ENCODE results near the gene COL7A1.

Gene COL7A1

DNA sequence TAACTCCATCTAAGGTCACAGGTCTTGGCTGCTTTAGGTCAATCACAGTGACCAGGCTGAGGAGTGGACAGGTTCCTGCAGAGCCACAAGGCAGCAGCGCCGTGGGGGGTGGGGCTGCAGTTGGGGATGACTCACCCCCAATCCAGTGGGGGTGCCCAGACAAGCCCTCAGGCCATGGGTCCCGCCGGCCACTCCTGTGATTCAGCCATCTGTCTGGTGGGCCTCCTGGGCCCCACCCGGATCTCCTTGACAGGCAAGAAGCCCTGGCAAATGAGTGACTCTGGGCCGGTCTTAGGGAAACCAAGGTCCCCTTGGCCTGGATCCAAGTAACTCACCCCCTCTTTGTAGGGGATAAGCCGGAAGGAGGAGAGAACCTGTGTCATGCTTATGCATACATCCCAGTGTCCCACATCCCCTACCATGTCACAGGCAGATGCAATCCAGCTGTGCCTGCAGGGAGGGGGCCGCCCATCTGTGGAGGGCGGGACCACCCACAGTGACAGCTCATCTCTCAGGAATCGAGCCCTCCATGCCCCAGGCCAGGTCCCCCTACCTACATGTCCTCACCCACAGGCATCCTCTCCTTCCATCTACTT, 495 bp upstream of the COL7A1 start:
- in situ Hi-C loops (cut with HindIII; ENCODE audit: low pct_ligation_motif_present, low pct_unique_long_range_greater_than_20kb, low sequenced_read_pairs): no loop called here
- DNase-seq: peak; percentile 70

DNA sequence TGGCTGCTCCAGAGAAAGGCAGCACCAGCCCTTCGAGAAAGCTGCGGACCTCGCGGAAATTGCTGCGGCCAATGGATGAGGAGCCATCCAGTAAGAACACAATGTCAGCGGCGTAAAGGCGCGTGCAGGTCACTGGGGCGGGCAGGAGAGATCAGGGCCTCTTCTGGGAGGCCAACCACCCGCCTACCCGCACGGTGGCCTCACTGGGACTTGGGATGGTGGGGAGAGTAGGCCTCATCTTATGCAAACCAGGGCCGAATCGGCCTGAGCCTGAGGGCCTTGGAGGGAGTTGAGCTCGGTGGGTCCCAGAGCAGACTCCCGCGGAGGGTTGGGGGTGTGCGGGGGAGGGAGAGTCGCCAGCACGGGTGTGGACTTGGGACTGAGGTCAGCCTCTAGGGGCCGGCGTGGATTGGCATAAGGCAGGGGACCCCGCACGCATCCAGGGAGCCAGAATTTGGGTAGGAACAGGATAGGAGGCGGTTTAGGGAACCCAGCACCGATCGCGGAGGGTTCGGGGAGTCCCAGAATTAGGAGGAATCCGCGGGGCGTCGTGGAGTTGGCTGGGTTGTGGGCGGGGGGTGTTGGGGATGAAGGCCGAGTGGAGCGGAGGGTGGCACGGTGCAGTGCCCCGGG, 596 bp downstream of the COL7A1 start:
- no peak for DNase-seq
- in situ Hi-C loops (cut with HindIII; ENCODE audit: low pct_ligation_motif_present, low pct_unique_long_range_greater_than_20kb, low sequenced_read_pairs): no loop called here

DNA sequence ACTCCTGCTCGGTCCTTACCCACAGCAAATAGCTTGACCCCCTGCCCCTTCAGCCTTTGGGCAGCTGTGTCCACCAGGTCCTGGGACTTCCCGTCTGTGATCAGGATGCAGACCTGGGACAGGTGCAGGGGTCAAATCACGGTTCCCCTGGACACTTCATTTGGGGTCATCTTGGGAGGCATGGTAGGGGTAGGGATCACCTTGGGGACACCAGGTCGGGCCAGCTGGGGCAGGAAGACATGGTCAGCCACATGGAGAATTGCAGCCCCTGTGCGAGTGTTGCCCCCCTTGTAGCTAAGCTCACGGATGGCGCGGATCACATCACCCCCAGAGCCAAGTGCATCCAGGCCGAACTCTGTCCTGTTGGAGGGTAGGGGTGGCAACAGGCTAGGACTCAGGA, 1.8 kb downstream of the COL7A1 start:
- DNase-seq: no peak
- in situ Hi-C loops (cut with HindIII; ENCODE audit: low pct_ligation_motif_present, low pct_unique_long_range_greater_than_20kb, low sequenced_read_pairs): no loop called here

DNA sequence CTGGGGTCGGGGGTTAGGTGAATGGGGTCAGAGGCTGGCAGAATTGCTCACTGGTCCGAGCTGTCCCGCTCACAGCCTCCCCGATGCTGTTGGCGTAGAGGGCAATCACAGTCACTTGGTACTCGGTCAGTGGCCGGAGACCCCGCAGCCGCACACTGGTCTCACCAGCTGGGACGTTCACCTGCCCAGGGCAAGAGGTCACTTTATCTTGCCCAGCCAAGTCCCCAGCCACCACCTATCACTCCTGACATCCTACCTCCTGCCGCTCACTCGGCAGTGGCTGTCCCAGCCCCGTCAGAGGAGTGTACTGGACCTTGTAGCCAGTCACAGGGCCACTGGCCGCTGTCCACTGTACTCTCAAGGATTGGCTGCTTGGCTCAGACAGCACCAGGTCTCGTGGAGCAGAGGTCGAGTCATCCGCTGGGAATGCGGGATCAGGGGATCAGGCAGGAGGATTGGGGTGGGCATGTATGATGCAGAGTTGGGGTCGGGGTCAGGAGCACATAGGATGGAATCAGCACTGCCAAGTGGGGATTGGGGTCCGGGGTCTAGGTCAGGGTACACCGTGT, 2.5 kb downstream of the COL7A1 start:
- in situ Hi-C loops (cut with HindIII; ENCODE audit: low pct_ligation_motif_present, low pct_unique_long_range_greater_than_20kb, low sequenced_read_pairs): no loop called here
- DNase-seq: no peak

DNA sequence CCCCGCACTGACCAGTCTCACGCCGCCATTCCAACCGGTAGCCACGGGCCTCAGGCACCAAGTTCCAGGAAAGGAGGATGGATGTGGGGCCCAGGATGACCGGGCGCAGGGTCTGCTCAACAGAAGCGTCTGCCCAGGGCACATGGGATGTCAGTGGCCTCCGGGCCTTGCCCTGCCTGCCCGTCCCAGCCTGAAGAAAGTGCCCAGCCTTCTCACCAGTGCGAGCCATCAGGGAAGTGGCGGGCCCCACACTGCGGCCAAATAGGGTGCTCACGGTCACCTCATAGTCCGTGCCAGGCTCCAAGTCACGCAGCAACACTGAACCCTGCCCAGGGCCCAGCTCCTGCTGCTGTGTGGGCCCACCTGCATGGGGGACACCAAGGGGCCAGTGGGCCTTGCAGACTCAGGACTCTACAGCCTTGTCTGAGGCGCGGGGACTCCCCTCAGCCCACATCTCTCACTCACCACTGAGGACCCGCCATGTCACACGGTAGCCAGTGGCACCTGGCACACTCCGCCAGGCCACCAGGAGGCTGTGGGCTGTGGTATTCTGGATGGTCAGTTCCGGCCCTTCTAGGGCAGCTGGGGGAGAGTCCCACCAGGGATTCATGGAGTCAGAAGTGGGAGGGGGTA, 3.1 kb downstream of the COL7A1 start:
- in situ Hi-C loops (cut with HindIII; ENCODE audit: low pct_ligation_motif_present, low pct_unique_long_range_greater_than_20kb, low sequenced_read_pairs): no loop called here
- DNase-seq: no peak

DNA sequence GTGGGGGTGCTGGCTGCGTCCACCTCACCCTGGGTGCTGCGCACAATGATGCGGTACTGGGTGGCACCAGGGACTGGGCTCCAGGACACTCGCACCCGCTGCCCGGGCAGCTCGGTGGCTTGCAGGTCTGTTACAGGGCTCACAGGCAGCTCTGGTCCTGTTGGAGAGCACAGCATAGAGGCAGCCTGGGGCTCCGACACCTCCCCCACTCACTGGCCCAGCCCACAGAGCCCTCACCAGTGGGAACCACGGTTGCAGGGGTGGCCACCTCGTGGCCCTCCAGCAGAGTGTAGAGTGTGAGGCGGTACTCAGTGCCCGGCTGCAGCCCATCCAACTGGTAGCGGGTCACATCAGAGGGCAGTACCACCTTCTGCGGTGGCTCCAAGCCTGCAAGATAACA, 3.7 kb downstream of the COL7A1 start:
- no peak for DNase-seq
- in situ Hi-C loops (cut with HindIII; ENCODE audit: low pct_ligation_motif_present, low pct_unique_long_range_greater_than_20kb, low sequenced_read_pairs): no loop called here

DNA sequence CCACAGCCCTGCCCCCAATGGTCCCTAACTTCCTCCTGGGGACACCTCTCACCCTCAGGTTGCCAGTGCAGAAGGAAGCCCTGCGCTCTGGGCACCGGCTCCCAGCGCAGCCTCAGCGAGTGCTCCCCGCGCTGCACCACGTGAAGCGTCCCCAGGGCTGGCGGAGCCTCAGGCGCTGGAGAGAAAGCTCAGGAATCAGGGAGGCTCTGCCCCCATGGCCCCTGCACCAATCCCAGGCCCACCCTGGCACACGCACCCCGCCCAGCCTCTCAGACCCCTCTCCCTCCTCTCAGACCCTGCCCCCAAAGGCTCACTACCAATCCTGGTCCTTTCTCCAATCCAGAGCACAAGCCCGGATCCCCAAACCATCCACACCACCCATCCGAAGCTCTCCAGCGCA, 6.9 kb downstream of the COL7A1 start:
- DNase-seq: no peak

DNA sequence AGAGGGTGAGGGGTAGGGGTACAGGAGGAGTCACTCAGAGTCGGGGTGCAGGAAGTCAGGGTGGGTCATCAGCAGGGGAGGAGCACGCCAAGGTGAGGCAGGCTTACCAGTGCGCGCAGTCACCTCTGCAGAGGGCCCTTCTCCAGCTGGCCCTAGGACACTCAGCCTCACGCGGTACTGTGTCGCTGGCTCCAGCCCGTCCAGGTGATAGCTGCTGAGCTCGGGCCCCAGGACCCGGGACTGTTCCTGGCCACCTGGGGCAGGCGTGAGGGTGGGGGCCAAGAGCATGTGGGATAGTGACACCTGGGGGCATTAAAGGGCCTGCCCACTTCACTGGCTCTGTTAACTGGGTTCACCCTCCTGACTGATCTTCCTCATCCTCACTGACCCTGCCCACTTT, 7.4 kb downstream of the COL7A1 start:
- in situ Hi-C loops (cut with HindIII; ENCODE audit: low pct_ligation_motif_present, low pct_unique_long_range_greater_than_20kb, low sequenced_read_pairs): no loop called here

More for the DNA sequence above, 6.9 kb downstream of the COL7A1 start:
- in situ Hi-C loops (cut with HindIII; ENCODE audit: low pct_ligation_motif_present, low pct_unique_long_range_greater_than_20kb, low sequenced_read_pairs): no loop called here

DNA sequence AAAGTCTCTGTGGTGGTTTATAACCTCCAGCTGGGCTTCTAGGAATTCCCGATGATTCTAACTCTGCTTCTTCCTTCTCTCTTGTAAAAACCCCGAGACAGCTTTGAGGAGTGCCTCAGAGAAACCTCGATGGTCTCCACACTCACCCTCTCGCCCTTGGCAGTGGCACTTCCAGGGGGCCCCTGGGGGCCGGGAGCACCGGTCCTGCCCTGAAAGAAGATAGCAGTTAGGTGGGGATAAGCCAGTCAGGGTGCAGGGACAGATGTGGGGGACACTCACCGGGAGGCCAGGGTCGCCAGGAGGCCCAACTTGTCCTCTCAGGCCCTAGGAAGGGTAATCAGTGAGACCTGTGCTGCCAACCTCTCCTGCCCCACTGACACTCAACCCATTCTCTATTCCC, 9.7 kb downstream of the COL7A1 start:
- in situ Hi-C loops (cut with HindIII; ENCODE audit: low pct_ligation_motif_present, low pct_unique_long_range_greater_than_20kb, low sequenced_read_pairs): no loop called here
- DNase-seq: no peak

More for the DNA sequence above, 7.4 kb downstream of the COL7A1 start:
- DNase-seq: no peak

DNA sequence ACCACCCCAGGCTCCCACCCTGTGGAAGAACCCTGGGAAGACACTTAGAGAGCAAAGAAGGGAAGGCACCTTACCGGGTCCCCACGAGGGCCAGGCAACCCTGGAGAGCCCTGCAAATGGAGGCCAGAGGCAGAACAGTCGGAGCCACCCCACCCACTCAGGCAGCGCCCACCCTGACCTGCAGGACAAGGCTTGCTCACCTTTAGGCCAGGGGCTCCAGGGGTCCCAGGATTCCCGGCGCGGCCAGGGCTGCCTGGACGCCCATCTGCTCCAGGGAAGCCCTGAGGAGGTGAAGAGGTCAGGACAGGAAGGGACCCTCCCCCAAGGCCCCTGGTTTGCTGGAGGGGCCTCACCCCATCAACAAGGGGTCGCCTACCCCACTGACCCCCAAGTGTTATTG, 10.3 kb downstream of the COL7A1 start:
- DNase-seq: no peak
- in situ Hi-C loops (cut with HindIII; ENCODE audit: low pct_ligation_motif_present, low pct_unique_long_range_greater_than_20kb, low sequenced_read_pairs): no loop called here

DNA sequence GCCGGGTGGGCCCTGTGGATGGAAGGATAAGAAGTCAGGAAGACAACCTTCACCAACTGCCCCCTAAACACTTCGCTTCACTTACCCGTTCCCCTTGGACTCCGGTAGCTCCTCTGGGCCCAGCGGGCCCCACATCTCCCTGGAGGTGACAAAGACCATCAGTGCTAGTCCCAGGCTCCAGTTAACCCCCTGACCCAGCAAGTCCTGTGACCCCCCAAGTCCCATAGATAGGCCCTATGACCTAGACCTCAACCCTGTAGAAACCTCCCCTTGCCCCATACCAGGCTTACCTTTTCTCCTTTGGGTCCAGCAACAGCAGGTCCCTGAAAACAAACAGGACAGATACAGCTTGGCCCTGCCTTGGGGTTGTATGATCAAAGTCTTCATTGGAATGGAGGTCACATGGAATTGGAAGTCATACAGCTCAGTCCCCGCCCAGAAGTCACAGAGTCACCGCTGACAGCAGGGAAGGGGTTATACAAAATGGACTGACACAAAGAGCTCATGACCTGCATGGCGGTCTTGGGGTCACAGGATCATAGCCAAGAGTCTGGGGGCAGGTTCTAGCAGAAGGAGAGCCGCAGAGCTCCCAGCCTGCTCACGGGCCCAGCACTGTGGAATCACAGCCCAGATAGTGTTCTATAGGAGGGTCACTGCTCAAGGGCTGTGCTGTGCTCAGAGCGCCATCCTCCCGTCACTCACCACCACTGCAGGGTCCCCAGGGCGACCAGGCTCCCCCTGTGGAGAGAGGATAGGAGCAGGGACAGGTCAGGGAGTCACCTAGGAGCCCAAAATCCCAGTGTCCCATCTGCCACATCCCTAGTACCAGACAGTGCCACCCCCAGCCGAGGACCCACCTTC, 13.3 kb downstream of the COL7A1 start:
- DNase-seq: no peak
- in situ Hi-C loops (cut with HindIII; ENCODE audit: low pct_ligation_motif_present, low pct_unique_long_range_greater_than_20kb, low sequenced_read_pairs): no loop called here

DNA sequence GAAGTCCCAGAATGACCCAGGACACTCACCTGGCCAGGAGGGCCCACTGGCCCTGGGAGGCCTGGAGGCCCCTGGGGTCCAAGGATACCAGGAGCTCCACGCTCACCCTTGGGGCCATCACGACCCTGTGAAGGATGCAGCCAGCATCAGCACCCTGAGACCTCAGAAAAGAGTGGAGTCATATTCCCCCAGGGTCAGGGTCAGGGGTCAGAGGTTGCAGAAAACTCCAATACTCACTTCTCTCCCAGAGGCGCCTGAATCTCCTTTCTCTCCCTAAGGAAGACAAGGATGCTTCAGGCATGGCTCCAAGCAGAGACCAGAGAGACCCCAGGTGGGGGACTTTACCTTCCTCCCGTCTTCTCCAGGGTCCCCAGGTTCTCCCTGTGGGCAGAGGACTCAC, 18.5 kb downstream of the COL7A1 start:
- in situ Hi-C loops (cut with HindIII; ENCODE audit: low pct_ligation_motif_present, low pct_unique_long_range_greater_than_20kb, low sequenced_read_pairs): no loop called here

DNA sequence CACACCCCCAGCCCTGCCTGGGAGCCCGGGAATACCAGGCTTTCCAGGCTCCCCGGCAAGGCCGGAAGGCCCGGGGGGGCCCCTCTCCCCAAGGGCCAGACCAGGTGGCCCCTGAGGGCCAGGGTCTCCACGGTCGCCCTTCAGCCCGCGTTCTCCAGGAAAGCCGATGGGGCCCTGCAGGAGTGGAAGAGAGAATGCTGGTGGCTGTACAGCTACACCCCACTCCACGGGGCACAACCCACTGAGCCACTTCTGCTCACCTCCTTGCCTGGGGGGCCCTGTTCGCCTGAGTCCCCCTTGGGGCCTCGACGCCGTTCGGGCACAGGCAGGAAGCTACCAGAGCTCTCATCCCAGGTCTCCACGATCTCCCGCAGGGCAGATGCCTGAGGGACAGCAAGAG, 19.8 kb downstream of the COL7A1 start:
- no peak for DNase-seq
- in situ Hi-C loops (cut with HindIII; ENCODE audit: low pct_ligation_motif_present, low pct_unique_long_range_greater_than_20kb, low sequenced_read_pairs): no loop called here

More for the DNA sequence above, 18.5 kb downstream of the COL7A1 start:
- no peak for DNase-seq

DNA sequence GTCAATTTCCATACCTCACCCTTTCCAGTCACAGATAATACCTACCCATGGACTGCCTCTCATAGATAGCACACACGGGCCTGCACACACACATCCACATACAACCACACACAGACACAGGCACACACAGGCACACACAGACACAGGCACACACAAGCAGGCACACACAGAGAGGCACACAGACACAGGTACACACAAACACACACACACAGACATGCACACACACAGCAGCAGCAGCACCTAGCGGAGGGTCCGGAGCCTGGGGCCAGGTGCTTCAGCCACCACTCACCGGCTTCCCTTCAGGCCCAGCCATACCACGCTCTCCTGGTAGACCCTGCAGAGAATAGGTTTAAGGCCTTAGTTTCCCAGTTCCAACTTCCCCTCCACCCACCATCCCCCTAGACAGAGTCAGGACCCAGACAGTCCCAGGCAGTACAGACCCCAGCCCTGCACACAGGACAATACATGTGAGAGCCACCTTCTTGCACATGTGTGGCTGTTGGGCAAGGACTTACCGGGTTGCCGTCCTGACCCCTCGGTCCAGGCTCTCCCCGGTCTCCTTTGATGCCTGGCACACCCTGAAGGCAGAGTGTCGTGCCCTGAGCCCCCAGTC, 21.1 kb downstream of the COL7A1 start:
- DNase-seq: no peak
- in situ Hi-C loops (cut with HindIII; ENCODE audit: low pct_ligation_motif_present, low pct_unique_long_range_greater_than_20kb, low sequenced_read_pairs): no loop called here

DNA sequence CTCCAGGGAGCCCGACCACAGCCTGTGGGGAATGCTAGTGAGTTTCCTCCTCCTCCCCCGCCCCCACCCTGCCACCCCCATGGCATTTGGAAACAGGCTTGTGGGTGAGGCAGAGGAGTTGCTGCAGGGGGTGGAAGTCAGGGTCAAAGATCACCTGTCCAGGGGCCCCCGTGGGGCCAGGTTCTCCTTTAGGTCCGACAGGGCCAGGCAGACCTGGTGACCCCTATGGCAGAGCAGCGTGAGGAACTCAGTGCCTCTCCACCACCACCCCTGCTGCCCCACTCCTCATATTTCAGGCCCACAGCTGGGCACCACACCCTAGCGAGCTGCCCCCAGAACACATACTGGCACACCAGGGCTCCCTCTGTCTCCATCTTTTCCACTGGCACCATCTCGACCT, 22.6 kb downstream of the COL7A1 start:
- DNase-seq: no peak
- in situ Hi-C loops (cut with HindIII; ENCODE audit: low pct_ligation_motif_present, low pct_unique_long_range_greater_than_20kb, low sequenced_read_pairs): no loop called here

DNA sequence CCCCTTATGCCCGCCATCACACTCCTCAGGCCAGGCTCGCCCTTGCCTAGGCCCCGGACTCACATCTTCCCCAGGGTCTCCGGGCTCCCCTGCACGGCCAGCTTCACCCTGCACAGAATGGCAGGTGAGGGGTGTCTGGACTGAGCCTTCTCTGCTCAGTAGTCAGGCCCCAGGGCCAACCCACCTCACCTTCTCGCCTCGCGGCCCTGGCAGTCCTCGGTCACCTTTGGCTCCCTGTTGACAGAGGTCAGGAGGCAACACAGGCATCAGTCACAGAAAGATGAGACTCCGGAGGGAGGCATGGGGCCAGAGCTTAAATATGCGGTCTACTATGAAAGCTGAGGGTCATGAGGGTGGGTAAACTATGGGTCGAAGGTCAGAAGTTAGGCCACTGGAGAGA, 23.2 kb downstream of the COL7A1 start:
- DNase-seq: no peak
- in situ Hi-C loops (cut with HindIII; ENCODE audit: low pct_ligation_motif_present, low pct_unique_long_range_greater_than_20kb, low sequenced_read_pairs): no loop called here

DNA sequence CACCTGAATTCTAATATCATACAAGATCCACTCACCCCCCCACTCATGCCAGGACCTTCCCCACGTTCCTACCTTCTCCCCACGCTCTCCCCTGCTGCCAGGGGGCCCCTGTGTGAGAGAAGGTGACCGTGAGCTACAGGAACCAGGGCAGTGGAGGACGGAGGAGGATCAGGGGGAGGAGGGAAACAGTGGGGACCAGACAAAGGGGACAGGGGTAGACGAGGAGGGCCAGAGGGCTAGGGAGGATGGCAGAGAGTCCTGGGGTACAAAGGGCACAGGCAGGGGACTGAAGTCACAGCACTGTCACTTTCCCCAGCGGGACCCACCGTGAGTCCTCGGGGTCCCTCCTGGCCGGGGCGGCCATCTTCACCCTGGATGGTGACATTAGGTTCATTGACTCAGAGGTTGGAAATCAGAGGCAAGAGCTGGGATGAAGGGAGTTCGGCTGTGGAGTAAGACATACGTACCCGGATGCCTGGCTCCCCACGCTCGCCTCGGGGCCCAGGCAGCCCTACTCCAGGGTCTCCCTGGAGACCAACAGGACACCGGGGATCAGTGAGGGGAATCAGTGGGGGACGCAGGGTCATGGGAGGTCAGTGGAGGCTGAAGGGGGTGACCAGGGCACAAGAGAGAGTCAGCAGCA, 25.2 kb downstream of the COL7A1 start:
- in situ Hi-C loops (cut with HindIII; ENCODE audit: low pct_ligation_motif_present, low pct_unique_long_range_greater_than_20kb, low sequenced_read_pairs): no loop called here
- DNase-seq: no peak

DNA sequence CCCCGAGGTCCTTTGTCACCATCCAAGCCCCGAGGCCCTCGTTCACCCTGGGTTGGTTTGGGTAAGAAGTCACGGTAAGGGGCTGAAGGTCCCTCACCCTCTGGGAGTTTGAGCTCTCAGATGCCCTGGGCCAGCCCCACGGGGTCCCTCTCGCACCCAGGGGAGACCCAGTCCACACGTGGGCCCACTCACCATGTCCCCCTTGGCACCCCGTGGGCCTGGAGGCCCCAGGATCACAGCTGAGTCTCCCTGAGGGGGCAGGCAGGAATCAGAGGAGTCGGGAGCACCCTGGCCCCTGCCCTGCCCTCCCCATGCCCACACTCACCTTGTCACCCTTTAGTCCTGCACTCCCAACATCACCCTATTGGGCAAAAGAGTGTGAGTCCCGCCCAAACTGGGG, 25.7 kb downstream of the COL7A1 start:
- in situ Hi-C loops (cut with HindIII; ENCODE audit: low pct_ligation_motif_present, low pct_unique_long_range_greater_than_20kb, low sequenced_read_pairs): no loop called here
- no peak for DNase-seq

Measured in ACHN (cell line).